HEK293 (cell line): ENCODE measurements around the gene IQGAP3.
A peak's percentile ranks its signal among the peaks of the same experiment; 100 is the strongest.

Experiments used
- CTCF ChIA-PET: fragments of 350-600 bp; formaldehyde crosslinking; extraction: SDS; loops from one replicate; lab custom pipeline; 2021; ENCODE audit warnings: antibody characterized with exemption; lab: Yijun Ruan, JAX
- POLR2A ChIA-PET: fragments of 300-600 bp; formaldehyde crosslinking; extraction: SDS; loops from one replicate; lab custom pipeline; 2020; ENCODE audit warnings: antibody characterized with exemption, inconsistent platforms; lab: Yijun Ruan, JAX
- H3K27ac ChIP-seq: fragments of 200-500 bp; sonication (Bioruptor generic); 2 replicates; pipeline ENCODE4 v1.5.1; 2014; ENCODE audit warnings: low read depth, low read length, control low read depth, inconsistent platforms; ENCODE audit errors: extremely low read depth
- H3K36me3 ChIP-seq, 2 experiments: fragments of 200-500 bp in 1 of 2; sonication (Bioruptor generic) in 1 of 2; 1 replicate in 1 of 2; 2 replicates in 1 of 2; pipeline ENCODE4 v1.5.1; 2014 to 2017; ENCODE audit warnings: inconsistent platforms in 2 of 2, low read length in 2 of 2; ENCODE audit not compliant: control insufficient read depth in 2 of 2, insufficient read depth in 1 of 2
- H3K4me1 ChIP-seq: fragments of 200-500 bp; sonication (Bioruptor generic); 2 replicates; pipeline ENCODE4 v1.5.1; 2014; ENCODE audit warnings: mild to moderate bottlenecking, low read length, inconsistent platforms; ENCODE audit not compliant: control insufficient read depth, insufficient read depth
- H3K4me3 ChIP-seq: 2 replicates; pipeline ENCODE4 v1.5.1; 2011; ENCODE audit warnings: low read depth, mild to moderate bottlenecking, control low read depth, low read length, moderate library complexity
- H3K9me3 ChIP-seq: fragments of 200-500 bp; sonication (Bioruptor generic); 2 replicates; pipeline ENCODE4 v1.5.1; 2014; ENCODE audit warnings: low read depth, low read length, inconsistent platforms; ENCODE audit not compliant: control insufficient read depth, insufficient read depth
- IKZF3 ChIP-seq: fragments of 450-650 bp; IDR thresholded peaks from 2 replicates; pipeline ENCODE4 v1.5.0; 2018; ENCODE audit warnings: missing biosample characterization, mild to moderate bottlenecking, missing genetic modification characterization, moderate library complexity
- KLF17 ChIP-seq: fragments of 450-650 bp; formaldehyde crosslinking; IDR thresholded peaks from 2 replicates; pipeline ENCODE4 v1.5.1; 2016; ENCODE audit warnings: missing biosample characterization, missing genetic modification characterization
- KLF7 ChIP-seq: fragments of 450-650 bp; formaldehyde crosslinking; IDR thresholded peaks from 2 replicates; pipeline ENCODE4 v1.5.1; 2016; ENCODE audit warnings: missing biosample characterization, missing genetic modification characterization, borderline replicate concordance
- KLF8 ChIP-seq: fragments of 450-650 bp; formaldehyde crosslinking; IDR thresholded peaks from 2 replicates; pipeline ENCODE4 v1.5.1; 2016; ENCODE audit warnings: missing biosample characterization, missing genetic modification characterization
- MZF1 ChIP-seq: fragments of 450-650 bp; formaldehyde crosslinking; IDR thresholded peaks from 2 replicates; pipeline ENCODE4 v1.5.1; 2017; ENCODE audit warnings: missing biosample characterization, missing genetic modification characterization, borderline replicate concordance
- PRDM1 ChIP-seq: fragments of 450-650 bp; formaldehyde crosslinking; IDR thresholded peaks from 2 replicates; pipeline ENCODE4; 2016; ENCODE audit warnings: missing biosample characterization, missing genetic modification characterization
- PRDM10 ChIP-seq: fragments of 450-650 bp; formaldehyde crosslinking; IDR thresholded peaks from 2 replicates; pipeline ENCODE4 v1.5.1; 2016; ENCODE audit warnings: missing biosample characterization, missing genetic modification characterization
- PRDM4 ChIP-seq: fragments of 450-650 bp; formaldehyde crosslinking; IDR thresholded peaks from 2 replicates; pipeline ENCODE4 v1.5.1; 2017; ENCODE audit warnings: missing biosample characterization, missing genetic modification characterization
- SP3 ChIP-seq: fragments of 450-650 bp; formaldehyde crosslinking; IDR thresholded peaks from 2 replicates; pipeline ENCODE4 v1.5.1; 2016; ENCODE audit warnings: missing biosample characterization, missing genetic modification characterization
- SP7 ChIP-seq: fragments of 450-650 bp; formaldehyde crosslinking; IDR thresholded peaks from 2 replicates; pipeline ENCODE4 v1.5.1; 2016; ENCODE audit warnings: missing biosample characterization, missing genetic modification characterization
- TRIM28 ChIP-seq: IDR thresholded peaks from 2 replicates; pipeline ENCODE4 v1.6.1; 2011; ENCODE audit warnings: low read length, control low read depth, borderline replicate concordance
- TSHZ1 ChIP-seq: fragments of 450-650 bp; formaldehyde crosslinking; IDR thresholded peaks from 2 replicates; pipeline ENCODE4 v1.5.1; 2016; ENCODE audit warnings: missing biosample characterization, missing genetic modification characterization, borderline replicate concordance
- ZBTB44 ChIP-seq: fragments of 450-650 bp; IDR thresholded peaks from 2 replicates; pipeline ENCODE4 v1.5.1; 2018; ENCODE audit warnings: missing biosample characterization, mild to moderate bottlenecking, missing genetic modification characterization
- ZFHX2 ChIP-seq: fragments of 450-650 bp; formaldehyde crosslinking; conservative IDR thresholded peaks from 2 replicates; pipeline ENCODE4 v1.5.1; 2016; ENCODE audit warnings: missing biosample characterization, missing genetic modification characterization
- ZFP69B ChIP-seq: fragments of 450-650 bp; formaldehyde crosslinking; IDR thresholded peaks from 2 replicates; pipeline ENCODE4 v1.5.1; 2016; ENCODE audit warnings: missing biosample characterization, missing genetic modification characterization
- ZNF19 ChIP-seq: fragments of 450-650 bp; formaldehyde crosslinking; IDR thresholded peaks from 2 replicates; pipeline ENCODE4; 2016; ENCODE audit warnings: missing biosample characterization, missing genetic modification characterization, low read depth
- ZNF214 ChIP-seq: fragments of 450-650 bp; formaldehyde crosslinking; IDR thresholded peaks from 2 replicates; pipeline ENCODE4 v1.5.1; 2017; ENCODE audit warnings: missing biosample characterization, mild to moderate bottlenecking, missing genetic modification characterization, borderline replicate concordance
- ZNF223 ChIP-seq: fragments of 450-650 bp; formaldehyde crosslinking; IDR thresholded peaks from 2 replicates; pipeline ENCODE4 v1.5.1; 2016; ENCODE audit warnings: missing biosample characterization, missing genetic modification characterization
- ZNF266 ChIP-seq: fragments of 450-650 bp; formaldehyde crosslinking; IDR thresholded peaks from 2 replicates; pipeline ENCODE4 v1.5.1; 2016; ENCODE audit warnings: missing biosample characterization, missing genetic modification characterization, low read depth
- ZNF366 ChIP-seq: fragments of 450-650 bp; formaldehyde crosslinking; conservative IDR thresholded peaks from 2 replicates; pipeline ENCODE4 v1.5.1; 2016; ENCODE audit warnings: missing biosample characterization, missing genetic modification characterization
- ZNF501 ChIP-seq: fragments of 450-650 bp; formaldehyde crosslinking; IDR thresholded peaks from 2 replicates; pipeline ENCODE4 v1.5.1; 2016; ENCODE audit warnings: missing biosample characterization, missing genetic modification characterization
- ZNF544 ChIP-seq: fragments of 450-650 bp; formaldehyde crosslinking; IDR thresholded peaks from 2 replicates; pipeline ENCODE4 v1.5.0; 2017; ENCODE audit warnings: missing biosample characterization, missing genetic modification characterization
- ZNF768 ChIP-seq: fragments of 450-650 bp; formaldehyde crosslinking; IDR thresholded peaks from 2 replicates; pipeline ENCODE4 v1.5.1; 2018; ENCODE audit warnings: missing biosample characterization, mild to moderate bottlenecking, missing genetic modification characterization
- ZSCAN4 ChIP-seq: fragments of 450-650 bp; formaldehyde crosslinking; IDR thresholded peaks from 2 replicates; pipeline ENCODE4 v1.5.1; 2017; ENCODE audit warnings: missing biosample characterization, missing genetic modification characterization

The IQGAP3 gene

GRCh38 chr1:156571261-156571852 is 1.0 kb downstream of the IQGAP3 start:
- H3K9me3 ChIP-seq: no peaks in the 10 kb centered on the region
- peaks cover 23 to 31% of the 10 kb centered on the region in 2 experiments for H3K36me3 ChIP-seq
- H3K4me1 ChIP-seq: no peaks in the 10 kb centered on the region; the same call in 1 of the 2 replicates
- H3K4me3 ChIP-seq: peak overlapping the region; percentile 98
- H3K27ac ChIP-seq: peak overlapping the region; percentile 35
- CTCF ChIA-PET: interaction anchor here (0.5 to 1.8 kb wide), 8 partner anchors 8 to 252 kb away, joined by 3 to 9 read pairs (median 4); no protein-coding TSS in a partner anchor
- POLR2A ChIA-PET: interaction anchor here (0.9 to 1.7 kb wide), 2 partner anchors 8 to 21 kb away, joined by 3 to 9 read pairs; partner anchors contain the start of genes NAXE and TTC24
- no peak for TF ChIP-seq MZF1 (tag by site-specific recombination)
- no peak for TF ChIP-seq KLF7 (tag by site-specific recombination)
- TF ChIP-seq PRDM4 (tag by site-specific recombination): no peak
- TF ChIP-seq ZFP69B (tag by site-specific recombination): peak; percentile 33; the same call in 1 of the 2 replicates
- peak; percentile 72 for TF ChIP-seq ZSCAN4 (tag by site-specific recombination)
- TF ChIP-seq ZNF544 (tag by site-specific recombination): no peak
- peak; percentile 74 for TF ChIP-seq IKZF3
- no peak for TF ChIP-seq ZNF214 (tag by site-specific recombination)
- 0 out of 2 replicates have a peak, but pooled peaks have one; percentile 23 for TF ChIP-seq KLF8 (tag by site-specific recombination)
- peak; percentile 75 for TF ChIP-seq PRDM10 (tag by site-specific recombination)
- 0 out of 2 replicates have a peak, but pooled peaks have one; percentile 4 for TF ChIP-seq PRDM1 (tag by site-specific recombination)
- TF ChIP-seq ZBTB44 (tag by site-specific recombination): no peak
- no peak for TF ChIP-seq TSHZ1 (tag by site-specific recombination)
- TF ChIP-seq KLF17: peak; percentile 96
- 0 out of 2 replicates have a peak, but pooled peaks have one; percentile 43 for TF ChIP-seq SP7 (tag by site-specific recombination)
- TF ChIP-seq ZNF266 (tag by site-specific recombination): no peak
- TF ChIP-seq SP3 (tag by site-specific recombination): no peak
- TF ChIP-seq TRIM28: peak; percentile 4; the same call in 1 of the 2 replicates
- TF ChIP-seq ZNF366 (tag by site-specific recombination): peak; percentile 72
- TF ChIP-seq ZFHX2 (tag by site-specific recombination): peak; percentile 64
- TF ChIP-seq ZNF768 (tag by site-specific recombination): no peak
- no peak for TF ChIP-seq ZNF19
- no peak for TF ChIP-seq ZNF223 (tag by site-specific recombination)
- TF ChIP-seq ZNF501 (tag by site-specific recombination): 0 out of 2 replicates have a peak, but pooled peaks have one; percentile 14
